IPS-NIHi11 (cell line): ENCODE results near the gene ALDOC.
A peak's percentile ranks its signal among the peaks of the same experiment; 100 is the strongest.
"Not testable (repeated sequence)": the region's sequence is repeated elsewhere in the genome, so short reads cannot be mapped to it uniquely, and the experiment has no call there.

Experiments used
- DNase-seq: peaks from one replicate; pipeline ENCODE4 v3.0.0; 2012; ENCODE audit warnings: mixed read lengths, low spot score

ALDOC gene

GRCh38 chr17:28582513-28582912 lies 5.8 kb upstream of the ALDOC start:
- no peak for DNase-seq

- no peak for DNase-seq
Observed at GRCh38 chr17:28580959-28581358, 4.3 kb upstream of the ALDOC start.

- no peak for DNase-seq
Observed at GRCh38 chr17:28579526-28579925, 2.8 kb upstream of the ALDOC start.

GRCh38 chr17:28578246-28579195 lies 1.8 kb upstream of the ALDOC start:
- DNase-seq, result no peak

- no peak for DNase-seq
Observed at GRCh38 chr17:28577466-28577824, 750 bp upstream of the ALDOC start.

GRCh38 chr17:28576016-28576415 lies 679 bp downstream of the ALDOC start:
- DNase-seq, result not testable (repeated sequence)

- DNase-seq, result no peak
Observed at GRCh38 chr17:28575126-28575795, 1.4 kb downstream of the ALDOC start.

GRCh38 chr17:28574526-28574925 lies 2.2 kb downstream of the ALDOC start:
- DNase-seq, result no peak

- no peak for DNase-seq
Observed at GRCh38 chr17:28573966-28574480, 2.7 kb downstream of the ALDOC start.

GRCh38 chr17:28573521-28573920 lies 3.2 kb downstream of the ALDOC start:
- no peak for DNase-seq

- DNase-seq, result no peak
Observed at GRCh38 chr17:28573040-28573380, 3.7 kb downstream of the ALDOC start.

GRCh38 chr17:28572259-28573039 lies 4.2 kb downstream of the ALDOC start:
- DNase-seq, result no peak

GRCh38 chr17:28571361-28572122 lies 5.2 kb downstream of the ALDOC start, which contains the start of gene PIGS:
Gene PIGS (minus strand): TSS chr17:28571524. CDS start chr17:28571496, 28 bp downstream.
- DNase-seq, result peak; percentile 98

GRCh38 chr17:28570716-28571360 lies 5.9 kb downstream of the ALDOC start:
- peak; percentile 52 for DNase-seq

- DNase-seq, result no peak
Observed at GRCh38 chr17:28569446-28569845, 7.2 kb downstream of the ALDOC start.

GRCh38 chr17:28567604-28568003 lies 9.1 kb downstream of the ALDOC start:
- no peak for DNase-seq

GRCh38 chr17:28563475-28563874 lies 13.2 kb downstream of the ALDOC start:
- DNase-seq, result no peak

- no peak for DNase-seq
Observed at GRCh38 chr17:28555022-28555421, 21.7 kb downstream of the ALDOC start.

- no peak for DNase-seq
Observed at GRCh38 chr17:28554565-28554964, 22.1 kb downstream of the ALDOC start.

- no peak for DNase-seq
Observed at GRCh38 chr17:28553000-28553505, 23.6 kb downstream of the ALDOC start.
